Globus pallidus (tissue), 1 donor: Measurements from ENCODE around the gene TMSB4X.
"Not testable (repeated sequence)": the region's sequence is repeated elsewhere in the genome, so short reads cannot be mapped to it uniquely, and the experiment has no call there.

ENCODE experiments used
- DNase-seq: peaks from one replicate; pipeline ENCODE4 v3.0.0-alpha.2; 2015; ENCODE audit warnings: low spot score

The TMSB4X gene

GRCh38 chrX:12997906-12998687 is 23.2 kb downstream of the TMSB4X start:
- peak; percentile 89 for DNase-seq

DNA sequence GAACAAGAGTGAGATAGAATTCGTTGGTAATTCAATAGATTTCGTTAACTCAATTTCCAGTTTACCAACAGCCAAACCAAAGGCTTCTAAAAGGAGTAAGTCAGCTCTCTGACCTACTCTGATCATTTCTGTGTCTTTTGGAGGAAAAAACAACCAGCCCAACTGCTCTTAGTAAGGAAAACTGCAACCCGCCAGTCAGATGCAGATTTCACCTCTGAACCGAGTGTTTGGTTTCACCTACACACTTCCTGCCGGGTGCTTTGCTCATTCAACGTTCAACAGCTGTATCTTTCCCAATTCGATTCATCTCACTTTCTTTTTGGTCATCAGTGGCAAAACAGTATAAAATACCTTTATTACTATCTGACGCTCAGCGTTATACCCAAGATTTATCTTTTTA is 24.5 kb downstream of the TMSB4X start:
- DNase-seq, result peak; percentile 36

DNA sequence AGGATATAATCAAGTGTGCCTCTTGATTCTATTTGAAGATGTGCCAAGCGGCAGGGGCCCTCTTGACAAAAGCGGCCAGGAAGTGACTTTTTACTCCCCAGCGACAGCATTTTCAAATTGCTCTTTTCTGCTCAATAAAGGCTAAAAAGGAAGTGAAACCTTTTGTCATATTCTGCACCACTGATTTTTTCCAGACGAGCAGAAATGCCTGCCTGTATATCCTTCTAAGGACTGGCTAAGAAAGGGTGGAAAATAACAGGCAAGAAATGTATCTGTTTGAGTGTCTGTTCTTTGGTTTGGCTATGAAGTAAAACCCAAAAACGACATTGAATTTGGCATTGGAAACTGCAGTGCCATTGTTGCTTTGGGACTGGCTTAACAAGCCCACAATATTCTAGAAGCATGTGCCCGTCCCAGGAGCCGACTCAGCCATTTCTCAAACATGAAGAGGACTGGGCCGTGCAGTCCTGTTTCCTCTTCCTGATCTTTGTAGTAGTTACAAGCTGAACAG is 25.4 kb downstream of the TMSB4X start:
- DNase-seq, result peak; percentile 51

DNA sequence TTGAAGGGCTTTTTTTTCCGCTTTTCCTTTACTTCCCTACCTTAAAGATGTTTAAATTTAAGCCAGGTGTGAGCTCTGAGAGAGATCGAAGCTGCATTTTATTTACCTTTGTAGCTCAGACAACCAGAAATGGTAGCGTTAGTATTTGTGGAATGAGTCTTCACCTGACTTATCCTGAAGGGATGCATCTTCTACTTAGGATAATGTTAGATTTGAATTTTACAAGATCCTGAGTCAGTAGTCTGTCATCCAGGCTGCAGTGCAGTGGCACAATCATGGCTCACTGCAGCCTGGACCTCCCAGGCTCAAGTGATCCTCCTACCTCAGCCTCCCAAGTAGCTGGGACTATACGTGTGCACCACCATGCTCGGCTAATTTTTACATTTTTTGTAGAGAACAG is 26.2 kb downstream of the TMSB4X start:
- no peak for DNase-seq

DNA sequence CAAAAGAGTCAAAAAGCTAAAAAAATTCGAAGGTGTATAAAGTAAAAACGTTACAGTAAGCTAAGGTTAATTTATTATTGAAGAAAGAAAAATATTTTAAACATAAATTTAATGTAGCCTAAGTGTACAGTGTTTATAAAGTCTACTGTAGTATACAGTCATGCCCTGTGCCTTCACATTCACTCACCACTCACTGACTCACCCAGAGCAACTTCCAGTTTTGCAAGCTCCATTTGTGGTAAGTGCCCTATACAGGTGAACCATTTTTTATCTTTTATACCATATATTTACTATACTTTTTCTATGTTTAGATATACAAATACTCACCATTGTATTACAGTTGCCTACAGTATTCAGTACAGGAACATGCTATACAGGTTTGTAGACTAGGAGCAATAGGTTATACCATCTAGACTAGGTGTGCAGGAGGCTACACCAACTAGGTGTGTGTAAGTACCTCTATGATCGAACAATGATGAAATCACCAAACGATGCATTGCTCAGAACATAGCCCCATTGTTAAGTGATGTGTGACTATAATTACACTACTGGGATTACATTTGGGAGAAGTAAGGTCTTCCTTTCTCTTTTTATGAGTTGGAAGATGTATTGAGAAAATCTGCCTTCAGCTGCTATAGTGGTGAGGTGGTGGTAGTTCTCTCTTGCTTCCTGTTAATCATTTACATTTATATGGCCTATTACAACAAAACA is 27.2 kb downstream of the TMSB4X start:
- DNase-seq, result no peak

DNA sequence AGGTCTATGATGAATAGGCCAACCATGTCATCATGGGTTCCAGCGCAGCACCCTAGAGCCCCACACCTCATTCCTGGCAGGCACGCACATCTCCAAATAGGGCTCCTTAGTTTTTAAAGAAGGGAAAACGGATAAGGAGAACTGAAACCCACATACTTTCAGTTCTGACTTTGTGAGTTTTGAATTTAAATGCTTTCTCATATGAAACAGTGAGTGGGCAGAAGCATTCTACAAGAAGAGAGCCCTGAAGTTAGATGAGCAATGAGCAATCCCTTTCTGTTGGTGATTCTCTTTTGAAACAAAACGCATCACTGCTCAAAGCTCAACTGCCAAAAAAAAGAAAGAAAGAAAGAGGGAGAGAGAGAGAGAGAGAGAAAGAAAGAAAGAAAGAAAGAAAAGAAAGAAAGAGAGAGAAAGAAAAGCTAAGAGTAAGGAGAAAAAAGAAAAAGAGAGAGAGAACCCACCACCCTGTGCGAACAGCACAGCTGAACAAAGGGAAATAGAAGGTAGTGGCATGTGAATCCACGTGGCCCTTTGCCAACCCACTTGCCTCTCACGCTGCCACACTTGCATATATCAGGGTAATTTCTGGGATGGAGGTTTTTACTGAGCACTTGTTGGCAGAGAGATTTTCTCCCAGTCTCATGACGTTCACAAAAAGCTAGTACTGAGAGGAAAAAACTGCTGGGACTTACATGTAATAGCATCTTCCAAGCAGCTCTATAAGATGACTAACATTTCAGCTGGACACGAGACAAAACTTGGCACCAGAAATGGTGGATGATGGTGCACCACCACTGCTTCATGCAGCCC is 31.0 kb downstream of the TMSB4X start:
- DNase-seq, result peak; percentile 44

DNA sequence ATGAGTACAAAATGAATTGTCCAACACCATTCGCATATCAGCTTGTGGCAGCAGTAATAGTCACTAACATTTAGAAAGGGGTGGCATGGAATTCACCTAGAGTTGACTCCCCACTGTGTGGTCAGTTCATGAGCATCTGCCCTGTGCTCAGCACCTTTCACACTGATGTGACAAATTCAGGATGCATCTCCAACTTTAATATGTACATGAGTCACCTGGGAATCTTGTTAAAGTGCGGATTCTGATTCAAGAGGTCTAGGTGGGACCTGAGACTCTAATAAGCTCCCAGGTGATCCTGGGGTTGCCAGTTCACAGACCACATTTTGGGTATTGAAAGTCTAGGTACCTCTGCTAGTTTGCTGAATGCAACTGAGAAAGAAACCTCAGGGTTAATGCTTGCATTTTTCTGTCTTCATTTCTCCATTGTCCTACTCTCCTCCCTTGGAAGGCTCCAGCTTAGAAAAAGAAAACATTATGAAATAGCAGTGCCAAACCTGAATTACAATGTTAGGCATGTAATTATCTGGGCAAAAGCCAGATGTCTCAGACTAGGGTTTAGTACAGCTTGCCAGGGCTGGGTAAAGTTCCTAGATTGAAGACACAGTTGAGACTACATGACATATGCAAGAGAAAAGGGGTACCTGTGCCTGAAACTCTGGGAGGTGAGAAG is 32.7 kb downstream of the TMSB4X start:
- DNase-seq, result no peak

DNA sequence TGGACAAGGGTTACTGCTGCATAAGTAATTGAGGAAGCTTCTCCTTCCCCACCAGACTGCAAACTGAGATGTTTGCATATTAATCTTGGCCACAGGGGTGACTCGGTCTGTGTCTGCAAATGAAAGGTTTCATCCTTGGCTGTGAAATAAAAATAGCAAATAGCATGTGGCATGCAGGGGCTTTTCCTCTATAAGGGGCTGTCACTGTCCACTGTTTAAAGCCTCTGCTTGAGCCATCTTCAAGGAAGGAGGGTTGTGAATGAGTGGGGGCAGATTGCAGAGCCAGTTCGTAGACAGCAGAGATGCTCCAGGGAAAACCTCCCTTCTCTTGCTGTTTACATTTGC is 33.3 kb downstream of the TMSB4X start:
- no peak for DNase-seq

- DNase-seq, result no peak
Observed at GRCh38 chrX:13008851-13009250, 33.9 kb downstream of the TMSB4X start.

- no peak for DNase-seq
Observed at GRCh38 chrX:13009273-13009672, 34.4 kb downstream of the TMSB4X start.

- no peak for DNase-seq
Observed at GRCh38 chrX:13009844-13010243, 34.9 kb downstream of the TMSB4X start.

GRCh38 chrX:13010546-13010945 is 35.6 kb downstream of the TMSB4X start:
- DNase-seq, result no peak

DNA sequence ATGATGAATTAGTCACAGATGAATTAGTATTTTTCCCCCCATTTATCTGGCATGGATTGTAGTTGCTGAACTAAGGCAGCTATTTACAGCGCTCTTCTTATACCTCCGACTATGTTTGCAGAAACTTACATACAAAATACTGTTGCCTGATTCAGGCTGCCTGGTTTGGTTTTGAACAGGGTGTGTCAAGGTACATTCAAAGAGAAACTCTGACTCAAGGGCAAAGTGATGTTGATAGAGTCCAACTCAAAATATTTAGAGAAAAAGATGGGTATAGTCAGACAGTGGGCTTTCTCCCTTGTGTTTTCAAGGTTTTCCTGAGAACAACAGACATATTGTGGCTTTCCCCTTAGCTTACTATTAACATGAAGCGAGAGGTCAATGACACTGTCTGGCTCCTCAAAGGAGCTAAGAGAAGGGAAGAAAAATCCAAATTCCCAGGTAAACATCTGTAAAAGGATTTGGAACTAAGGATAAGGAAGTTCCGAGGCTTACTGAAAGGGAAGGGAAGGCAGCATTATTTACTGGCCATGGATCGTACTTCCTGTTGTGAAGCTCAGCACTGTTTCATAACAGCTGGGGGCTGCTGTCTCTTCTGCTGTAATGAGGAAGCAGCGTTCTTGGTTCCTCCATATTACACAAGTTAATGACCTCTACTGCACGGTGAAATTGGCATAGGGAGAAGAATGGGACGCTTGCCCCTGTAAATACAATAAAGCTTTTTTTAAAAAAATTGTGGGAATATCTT is 38.6 kb downstream of the TMSB4X start:
- DNase-seq, result peak; percentile 39

- DNase-seq, result no peak
Observed at GRCh38 chrX:13014111-13015096, 39.5 kb downstream of the TMSB4X start.

- DNase-seq, result peak; percentile 33
Observed at GRCh38 chrX:13015536-13016236, 40.8 kb downstream of the TMSB4X start.

DNA sequence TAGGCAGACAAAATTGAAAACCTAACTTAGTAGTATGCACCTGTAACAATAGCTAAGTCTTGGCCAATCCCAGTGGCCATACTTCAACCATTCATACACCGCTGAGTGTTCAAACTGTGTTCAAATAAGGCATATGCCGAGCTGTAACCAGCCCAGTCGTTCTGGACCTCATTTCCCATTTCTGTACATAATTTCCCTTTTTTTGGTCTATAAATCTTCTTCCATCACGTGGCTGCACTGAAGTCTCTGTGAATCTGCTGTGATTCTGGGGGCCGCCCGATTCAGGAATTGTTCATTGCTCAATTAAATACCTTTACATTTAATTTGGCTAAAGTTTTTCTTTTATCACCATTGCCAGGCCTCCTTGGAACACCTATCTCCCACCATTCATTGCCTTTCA is 41.8 kb downstream of the TMSB4X start:
- not testable (repeated sequence) for DNase-seq

- no peak for DNase-seq
Observed at GRCh38 chrX:13022926-13023325, 48.0 kb downstream of the TMSB4X start.

DNA sequence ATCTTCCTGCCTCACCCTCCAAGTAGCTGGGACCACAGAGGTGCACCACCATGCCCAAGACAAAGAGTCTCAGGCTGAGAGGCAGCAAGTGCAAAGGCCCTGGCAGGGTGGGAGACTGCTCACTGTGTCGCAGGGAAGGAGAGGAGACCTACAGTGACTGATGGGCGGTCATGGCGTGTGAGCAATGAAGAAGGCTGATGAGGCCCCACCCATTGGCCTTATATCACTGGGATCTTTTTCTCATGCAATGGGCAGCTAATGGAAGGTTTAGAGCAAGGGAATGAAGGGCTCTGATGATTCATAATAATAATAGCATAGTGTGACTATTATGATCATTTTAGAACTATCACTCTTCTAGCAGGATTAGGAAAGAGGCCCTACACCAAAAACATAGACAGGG is 48.7 kb downstream of the TMSB4X start:
- no peak for DNase-seq

DNA sequence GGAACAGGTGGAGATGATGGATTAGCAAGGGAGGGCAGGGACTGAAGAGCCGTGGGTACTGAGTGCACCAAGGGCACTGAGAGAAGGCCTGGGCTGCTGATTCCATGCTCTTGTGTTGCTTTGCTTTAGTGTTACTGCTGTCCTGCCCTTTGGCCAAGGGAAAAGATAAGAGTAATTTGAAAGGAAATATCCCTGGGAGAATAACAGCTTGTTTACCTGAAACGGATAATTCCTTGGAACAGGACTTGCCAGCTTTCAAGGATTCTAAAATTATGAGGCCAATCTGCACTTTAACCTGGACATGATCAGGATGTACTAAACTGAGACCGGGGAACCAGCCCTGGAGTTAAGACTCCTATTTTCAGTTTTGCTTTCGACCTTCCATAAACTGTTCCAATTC is 49.1 kb downstream of the TMSB4X start:
- no peak for DNase-seq
